ENCODE results near the gene ATP6V0D1. TPM values are rescaled to one million over a fixed set of nuclear protein-coding genes. Genes with fewer than 3 reads are reported as not detected.
"Not testable (repeated sequence)": the region's sequence is repeated elsewhere in the genome, so short reads cannot be mapped to it uniquely, and the experiment has no call there.

Gene ATP6V0D1
- total RNA-seq, 1 donor from 2014 or later: 97.9 TPM

GRCh38 chr16:67517155-67517445, 36.1 kb upstream of the ATP6V0D1 start:
- no peak for DNase-seq (ENCODE audit: low read depth)
- H3K4me3 ChIP-seq (ENCODE audit: low read depth, low read length): no peak overlapping the region
- no peak for TF ChIP-seq CTCF (conservative IDR thresholded peaks at IDR 0.05; ENCODE audit: low read depth, low read length)

- no peak for TF ChIP-seq CTCF (conservative IDR thresholded peaks at IDR 0.05; ENCODE audit: low read depth, low read length)
- DNase-seq (ENCODE audit: low read depth): peak; percentile 78
- H3K4me3 ChIP-seq (ENCODE audit: low read depth, low read length): no peak overlapping the region
Observed at GRCh38 chr16:67516296-67517154, 35.6 kb upstream of the ATP6V0D1 start.

- peak; percentile 72 for TF ChIP-seq CTCF (conservative IDR thresholded peaks at IDR 0.05; ENCODE audit: low read depth, low read length)
- H3K4me3 ChIP-seq (ENCODE audit: low read depth, low read length): no peak overlapping the region
- no peak for DNase-seq (ENCODE audit: low read depth)
Observed at GRCh38 chr16:67514382-67514828, 33.4 kb upstream of the ATP6V0D1 start.

GRCh38 chr16:67513892-67514291, 32.9 kb upstream of the ATP6V0D1 start:
- H3K4me3 ChIP-seq (ENCODE audit: low read depth, low read length); DNase-seq (ENCODE audit: low read depth): not testable (repeated sequence)

- no peak overlapping the region for H3K4me3 ChIP-seq (ENCODE audit: low read depth, low read length)
- TF ChIP-seq CTCF (conservative IDR thresholded peaks at IDR 0.05; ENCODE audit: low read depth, low read length): no peak
- DNase-seq (ENCODE audit: low read depth): no peak
Observed at GRCh38 chr16:67509016-67509415, 28.1 kb upstream of the ATP6V0D1 start.

GRCh38 chr16:67506468-67506867, 25.5 kb upstream of the ATP6V0D1 start:
- H3K4me3 ChIP-seq (ENCODE audit: low read depth, low read length): no peak overlapping the region
- DNase-seq (ENCODE audit: low read depth): no peak

More at GRCh38 chr16:67506468-67506867, 25.5 kb upstream of the ATP6V0D1 start:
- TF ChIP-seq CTCF (conservative IDR thresholded peaks at IDR 0.05; ENCODE audit: low read depth, low read length): no peak

Data from epithelial cell of proximal tubule (primary cell).